ENCODE measurements around the gene CALHM6. TPM values are rescaled to one million over a fixed set of nuclear protein-coding genes. Genes with fewer than 3 reads are reported as not detected.

The CALHM6 gene
- total RNA-seq, 1 donor from 2014 or later: 3.6 TPM

DNA sequence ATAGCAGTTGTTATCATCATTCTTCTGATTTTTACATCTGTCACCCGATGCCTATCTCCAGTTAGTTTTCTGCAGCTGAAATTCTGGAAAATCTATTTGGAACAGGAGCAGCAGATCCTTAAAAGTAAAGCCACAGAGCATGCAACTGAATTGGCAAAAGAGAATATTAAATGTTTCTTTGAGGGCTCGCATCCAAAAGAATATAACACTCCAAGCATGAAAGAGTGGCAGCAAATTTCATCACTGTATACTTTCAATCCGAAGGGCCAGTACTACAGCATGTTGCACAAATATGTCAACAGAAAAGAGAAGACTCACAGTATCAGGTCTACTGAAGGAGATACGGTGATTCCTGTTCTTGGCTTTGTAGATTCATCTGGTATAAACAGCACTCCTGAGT lies 2.1 kb downstream of the CALHM6 start:
- no peak overlapping the region for H3K27ac Mint-ChIP-seq (ENCODE audit: unreplicated experiment)
- H3K27me3 Mint-ChIP-seq (ENCODE audit: low read depth): no peaks in the 10 kb centered on the region
- H3K4me3 Mint-ChIP-seq (ENCODE audit: unreplicated experiment): no peak overlapping the region
- H3K4me1 Mint-ChIP-seq (ENCODE audit: low read depth): peaks cover 13% of the 10 kb centered on the region
- no peaks in the 10 kb centered on the region for H3K36me3 Mint-ChIP-seq (ENCODE audit: low read depth)
- H3K9me3 Mint-ChIP-seq (ENCODE audit: low read depth): no peaks in the 10 kb centered on the region
- DNase-seq (ENCODE audit: low spot score): no peak
- TF ChIP-seq, protein P1, sequence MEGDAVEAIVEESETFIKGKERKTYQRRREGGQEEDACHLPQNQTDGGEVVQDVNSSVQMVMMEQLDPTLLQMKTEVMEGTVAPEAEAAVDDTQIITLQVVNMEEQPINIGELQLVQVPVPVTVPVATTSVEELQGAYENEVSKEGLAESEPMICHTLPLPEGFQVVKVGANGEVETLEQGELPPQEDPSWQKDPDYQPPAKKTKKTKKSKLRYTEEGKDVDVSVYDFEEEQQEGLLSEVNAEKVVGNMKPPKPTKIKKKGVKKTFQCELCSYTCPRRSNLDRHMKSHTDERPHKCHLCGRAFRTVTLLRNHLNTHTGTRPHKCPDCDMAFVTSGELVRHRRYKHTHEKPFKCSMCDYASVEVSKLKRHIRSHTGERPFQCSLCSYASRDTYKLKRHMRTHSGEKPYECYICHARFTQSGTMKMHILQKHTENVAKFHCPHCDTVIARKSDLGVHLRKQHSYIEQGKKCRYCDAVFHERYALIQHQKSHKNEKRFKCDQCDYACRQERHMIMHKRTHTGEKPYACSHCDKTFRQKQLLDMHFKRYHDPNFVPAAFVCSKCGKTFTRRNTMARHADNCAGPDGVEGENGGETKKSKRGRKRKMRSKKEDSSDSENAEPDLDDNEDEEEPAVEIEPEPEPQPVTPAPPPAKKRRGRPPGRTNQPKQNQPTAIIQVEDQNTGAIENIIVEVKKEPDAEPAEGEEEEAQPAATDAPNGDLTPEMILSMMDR (IDR thresholded peaks at IDR 0.05): no peak

DNA sequence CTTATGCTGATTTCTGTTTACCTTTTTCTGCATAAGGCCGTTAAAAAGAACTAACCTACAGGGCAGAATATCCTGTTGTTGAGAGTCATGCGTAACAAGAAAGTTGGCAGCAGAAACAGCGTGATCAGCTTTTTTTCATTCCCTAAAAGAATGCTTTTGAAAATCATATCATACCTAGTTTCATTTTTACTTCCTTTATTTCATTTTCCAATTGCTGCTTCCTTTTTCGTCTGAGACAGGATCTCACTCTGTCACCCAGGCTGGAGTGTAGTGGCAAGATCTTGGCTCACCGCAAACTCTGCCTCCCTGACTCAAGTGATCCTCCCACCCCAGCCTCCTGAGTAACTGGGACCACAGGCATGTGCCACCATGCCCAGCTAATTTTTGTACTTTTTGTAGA lies 4.1 kb downstream of the CALHM6 start:
- TF ChIP-seq, protein P1 (IDR thresholded peaks at IDR 0.05): no peak
- H3K27ac Mint-ChIP-seq (ENCODE audit: unreplicated experiment): no peak overlapping the region

DNA sequence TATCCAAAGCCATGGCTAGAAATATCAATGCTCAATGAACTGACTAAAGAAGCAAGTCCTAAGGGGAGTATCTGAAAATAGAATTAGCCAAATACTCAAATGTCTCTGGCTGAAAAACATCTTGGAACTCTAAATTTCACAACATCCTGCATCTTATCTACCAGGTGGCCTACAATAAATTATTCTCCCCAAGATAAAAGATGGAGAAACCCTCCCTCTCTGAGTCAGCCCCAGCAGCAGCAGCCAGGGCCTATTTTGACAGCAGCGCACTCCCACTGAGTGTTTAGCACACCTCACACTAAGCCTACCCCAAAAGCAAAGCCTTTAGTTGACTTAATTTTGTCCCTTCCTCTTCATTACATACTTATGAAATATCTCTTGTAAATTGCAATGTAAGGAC lies 5.9 kb downstream of the CALHM6 start:
- TF ChIP-seq, protein P1 (IDR thresholded peaks at IDR 0.05): no peak
- Mint-ChIP-seq H3K9me3 (ENCODE audit: low read depth) (peaks cover 4% of the 10 kb centered on the region), H3K27me3 (ENCODE audit: low read depth) (no peaks in the 10 kb centered on the region), H3K27ac (ENCODE audit: unreplicated experiment) (no peak overlapping the region), H3K4me3 (ENCODE audit: unreplicated experiment) (no peak overlapping the region), H3K4me1 (ENCODE audit: low read depth) (peaks cover 6% of the 10 kb centered on the region), H3K36me3 (ENCODE audit: low read depth) (no peaks in the 10 kb centered on the region)
- no peak for DNase-seq (ENCODE audit: low spot score)

More for the DNA sequence above, 4.1 kb downstream of the CALHM6 start:
- Mint-ChIP-seq H3K4me3 (ENCODE audit: unreplicated experiment) (no peak overlapping the region), H3K9me3 (ENCODE audit: low read depth) (peaks cover 4% of the 10 kb centered on the region), H3K4me1 (ENCODE audit: low read depth) (peaks cover 13% of the 10 kb centered on the region), H3K27me3 (ENCODE audit: low read depth) (no peaks in the 10 kb centered on the region), H3K36me3 (ENCODE audit: low read depth) (no peaks in the 10 kb centered on the region)
- no peak for DNase-seq (ENCODE audit: low spot score)

DNA sequence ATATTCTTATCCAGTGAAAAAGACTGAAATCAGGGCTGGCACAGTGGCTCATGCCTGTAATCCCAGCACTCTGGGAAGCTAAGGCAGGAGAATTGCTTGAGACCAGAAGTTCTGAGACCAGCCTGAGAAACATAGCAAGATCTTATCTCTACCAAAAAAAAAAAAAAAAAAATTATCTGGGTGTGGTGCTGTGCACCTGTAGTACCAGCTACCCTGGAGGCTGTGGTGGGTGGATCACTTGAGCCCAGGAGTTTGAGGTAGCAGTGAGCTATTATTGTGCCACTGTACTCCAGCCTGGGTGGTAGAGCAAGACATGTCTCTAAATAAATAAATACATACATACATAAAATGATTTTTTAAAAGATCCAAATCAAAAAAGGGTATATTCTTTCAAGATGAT lies 6.3 kb downstream of the CALHM6 start:
- peaks cover 4% of the 10 kb centered on the region for H3K9me3 Mint-ChIP-seq (ENCODE audit: low read depth)
- peaks cover 7% of the 10 kb centered on the region for H3K4me1 Mint-ChIP-seq (ENCODE audit: low read depth)

DNA sequence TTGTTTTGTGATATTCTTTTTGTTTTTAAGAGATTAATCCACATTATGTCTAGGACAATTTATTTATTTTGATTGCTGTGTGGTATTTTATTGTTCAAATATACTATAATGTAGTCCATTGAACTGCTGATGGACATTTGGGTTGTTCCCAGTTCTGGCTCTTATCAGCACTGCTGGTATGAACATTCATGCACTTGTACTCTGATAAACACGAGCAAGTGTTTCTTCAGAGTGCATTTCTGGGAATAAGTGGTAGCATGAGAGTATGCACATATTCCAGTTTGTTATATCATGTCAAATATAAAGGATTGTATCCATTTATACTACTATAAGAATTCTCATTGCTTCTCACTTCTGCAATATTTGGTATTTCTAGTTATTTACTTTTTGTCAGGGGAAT lies 7.1 kb downstream of the CALHM6 start:
- Mint-ChIP-seq H3K4me1 (ENCODE audit: low read depth) (peaks cover 5% of the 10 kb centered on the region), H3K36me3 (ENCODE audit: low read depth) (no peaks in the 10 kb centered on the region), H3K27ac (ENCODE audit: unreplicated experiment) (no peak overlapping the region), H3K9me3 (ENCODE audit: low read depth) (peaks cover 4% of the 10 kb centered on the region), H3K4me3 (ENCODE audit: unreplicated experiment) (no peak overlapping the region), H3K27me3 (ENCODE audit: low read depth) (no peaks in the 10 kb centered on the region)
- DNase-seq (ENCODE audit: low spot score): no peak
- TF ChIP-seq, protein P1 (IDR thresholded peaks at IDR 0.05): no peak

More for the DNA sequence above, 6.3 kb downstream of the CALHM6 start:
- TF ChIP-seq, protein P1 (IDR thresholded peaks at IDR 0.05): no peak
- H3K27ac Mint-ChIP-seq (ENCODE audit: unreplicated experiment): no peak overlapping the region
- H3K27me3 Mint-ChIP-seq (ENCODE audit: low read depth): no peaks in the 10 kb centered on the region
- DNase-seq (ENCODE audit: low spot score): no peak
- no peak overlapping the region for H3K4me3 Mint-ChIP-seq (ENCODE audit: unreplicated experiment)
- H3K36me3 Mint-ChIP-seq (ENCODE audit: low read depth): no peaks in the 10 kb centered on the region
